Left cardiac atrium (tissue), 4 donors: ENCODE measurements around the gene LMNTD1. TPM values are rescaled to one million over a fixed set of nuclear protein-coding genes. Genes with fewer than 3 reads are reported as not detected.
A peak's percentile ranks its signal among the peaks of the same experiment; 100 is the strongest.
"Not testable (repeated sequence)": the region's sequence is repeated elsewhere in the genome, so short reads cannot be mapped to it uniquely, and the experiment has no call there.

Experiments
- ATAC-seq, 2 donors: fragments of 200-7000 bp; cut with Tn5 transposase; one replicate each; pipeline ENCODE4 v1.9.1; 2020; ENCODE audit warnings: mild to moderate bottlenecking in 2 of 2, moderate library complexity in 2 of 2
- DNase-seq: peaks from one replicate; pipeline ENCODE4 v3.0.0-alpha.2; 2020
- intact Hi-C, 2 donors: fragments of 100-400 bp; cut with DNase I; formaldehyde crosslinking; loops; one replicate each; pipeline versions ENCODE4 v1.14.1 to v1.15.1; 2022 to 2023
- long read RNA-seq: library from polyadenylated mRNA; unstranded; transcript quantifications from one replicate; pipeline ENCODE4 v2.0.0, GENCODE V29; 2021
- total RNA-seq, 2 donors: library from RNA; stranded (reverse); fragmentation: NEBNext Ultra II Directional; extraction: Animal tissue kit (Norgen Biotek cat#: 25700); gene quantifications; one replicate each; pipeline ENCODE4 v1.2.1, GENCODE V29; 2021
- donor health status: DM: no; HTN: yes; CAD: no.
- donor health status: DM: no; HTN: yes; CAD: no; lungs with severe emphysema.
- donor health status: DM: yes; HTN: yes; CAD: no.
- donor health status: Dilated cardiomyopathy.

The LMNTD1 gene
- under 1 TPM; 0.58 to 0.82 TPM for total RNA-seq
- long read RNA-seq, partial matches to known transcripts = 0 of 1 reads
- long read RNA-seq, other reads (novel, unspliced or antisense) = 1 of 1 reads

- no peak for DNase-seq
- intact Hi-C loops = no loop called here
- peak in 1 of 2 donors; percentile 70 for ATAC-seq
Observed at GRCh38 chr12:25553098-25553497, at the start of gene LMNTD1. LMNTD1 (minus strand) TSS chr12:25553283; CDS start chr12:25552959, 324 bp downstream.

- intact Hi-C loops = no loop called here
- ATAC-seq (no peak), DNase-seq (no peak)
Observed at GRCh38 chr12:25598956-25599355, 45.9 kb upstream of the LMNTD1 start.

- ATAC-seq, DNase-seq, intact Hi-C loops: not testable (repeated sequence)
Observed at GRCh38 chr12:25595496-25595895, 42.4 kb upstream of the LMNTD1 start.

- DNase-seq (no peak), ATAC-seq (no peak)
- intact Hi-C loops = no loop called here
Observed at GRCh38 chr12:25594376-25594775, 41.3 kb upstream of the LMNTD1 start.

GRCh38 chr12:25592725-25593495, 39.8 kb upstream of the LMNTD1 start:
- intact Hi-C loops = no loop called here
- no peak for ATAC-seq
- DNase-seq = no peak

- no peak for DNase-seq
- intact Hi-C loops = no loop called here
- peak in 1 of 2 donors; percentile 19 for ATAC-seq
Observed at GRCh38 chr12:25591144-25591543, 38.1 kb upstream of the LMNTD1 start.

- ATAC-seq = no peak
- intact Hi-C loops = no loop called here
- DNase-seq = no peak
Observed at GRCh38 chr12:25590011-25590721, 37.1 kb upstream of the LMNTD1 start.

- ATAC-seq (no peak), DNase-seq (no peak)
- intact Hi-C loops = loop anchor here (10.0 kb wide), 3 partner anchors 367 to 447 kb away; partner anchors contain the start of gene RASSF8 (in 1 of the 2)
Observed at GRCh38 chr12:25587346-25587745, 34.3 kb upstream of the LMNTD1 start.

- ATAC-seq = no peak
- intact Hi-C loops = loop anchor here (10.0 kb wide), 3 partner anchors 369 to 449 kb away; partner anchors contain the start of gene RASSF8 (in 1 of the 2)
- no peak for DNase-seq
Observed at GRCh38 chr12:25585662-25586061, 32.6 kb upstream of the LMNTD1 start.

- ATAC-seq (peak; percentile 65 to 82), DNase-seq (peak; percentile 41)
- intact Hi-C loops = loop anchor here (10.0 kb wide), 3 partner anchors 370 to 450 kb away; partner anchors contain the start of gene RASSF8 (in 1 of the 2)
Observed at GRCh38 chr12:25585021-25585523, 32.0 kb upstream of the LMNTD1 start.

- ATAC-seq (no peak), DNase-seq (no peak)
- intact Hi-C loops = loop anchor here (10.0 kb wide), 3 partner anchors 370 to 450 kb away; partner anchors contain the start of gene RASSF8 (in 1 of the 2)
Observed at GRCh38 chr12:25584596-25584995, 31.5 kb upstream of the LMNTD1 start.

- intact Hi-C loops = loop anchor here (10.0 kb wide), 3 partner anchors 371 to 451 kb away; partner anchors contain the start of gene RASSF8 (in 1 of the 2)
- ATAC-seq = peak; percentile 92 to 96
- DNase-seq = peak; percentile 41
Observed at GRCh38 chr12:25583545-25583944, 30.5 kb upstream of the LMNTD1 start.

- no peak for DNase-seq
- ATAC-seq = no peak
- intact Hi-C loops = loop anchor here (10.0 kb wide), 3 partner anchors 374 to 454 kb away; partner anchors contain the start of gene RASSF8 (in 1 of the 2)
Observed at GRCh38 chr12:25581067-25581466, 28.0 kb upstream of the LMNTD1 start.

- ATAC-seq = no peak
- no peak for DNase-seq
- intact Hi-C loops = no loop called here
Observed at GRCh38 chr12:25578411-25579143, 25.5 kb upstream of the LMNTD1 start.

- intact Hi-C loops = no loop called here
- no peak for DNase-seq
- ATAC-seq = no peak
Observed at GRCh38 chr12:25574761-25575160, 21.7 kb upstream of the LMNTD1 start.

- ATAC-seq (no peak), DNase-seq (no peak)
- intact Hi-C loops = no loop called here
Observed at GRCh38 chr12:25573346-25573745, 20.3 kb upstream of the LMNTD1 start.

- no peak for DNase-seq
- no peak for ATAC-seq
- intact Hi-C loops = no loop called here
Observed at GRCh38 chr12:25570418-25570817, 17.3 kb upstream of the LMNTD1 start.

- ATAC-seq = no peak
- intact Hi-C loops = no loop called here
- DNase-seq = no peak
Observed at GRCh38 chr12:25566202-25566949, 13.3 kb upstream of the LMNTD1 start.
